Activated gamma-delta T cell (primary cell): ENCODE measurements around the gene BMP7.
"Not testable (repeated sequence)": the region's sequence is repeated elsewhere in the genome, so short reads cannot be mapped to it uniquely, and the experiment has no call there.

Source experiments
- DNase-seq: peaks from one replicate; lab custom pipeline; 2025; lab: John Stamatoyannopoulos, UW

BMP7 gene

DNA sequence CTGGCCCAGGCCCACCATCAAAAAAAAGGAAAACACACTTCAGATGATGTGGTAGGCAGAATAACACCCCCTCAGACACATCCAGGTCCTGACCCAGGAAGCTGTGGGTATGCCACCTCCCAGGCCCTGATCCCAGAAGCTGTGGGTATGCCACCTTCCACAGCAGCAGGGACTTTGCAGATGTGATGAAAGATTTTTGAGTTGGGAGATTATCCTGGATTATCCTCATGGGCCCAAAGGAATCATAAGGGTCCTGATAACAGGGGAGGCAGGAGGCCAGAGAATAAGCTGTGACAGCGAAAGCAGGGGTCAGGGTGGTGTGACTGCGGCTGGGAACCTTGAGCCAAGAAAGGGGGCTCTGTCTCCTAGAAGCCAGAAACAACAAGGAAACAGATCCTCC, 55.0 kb downstream of the BMP7 start:
- no peak for DNase-seq

DNA sequence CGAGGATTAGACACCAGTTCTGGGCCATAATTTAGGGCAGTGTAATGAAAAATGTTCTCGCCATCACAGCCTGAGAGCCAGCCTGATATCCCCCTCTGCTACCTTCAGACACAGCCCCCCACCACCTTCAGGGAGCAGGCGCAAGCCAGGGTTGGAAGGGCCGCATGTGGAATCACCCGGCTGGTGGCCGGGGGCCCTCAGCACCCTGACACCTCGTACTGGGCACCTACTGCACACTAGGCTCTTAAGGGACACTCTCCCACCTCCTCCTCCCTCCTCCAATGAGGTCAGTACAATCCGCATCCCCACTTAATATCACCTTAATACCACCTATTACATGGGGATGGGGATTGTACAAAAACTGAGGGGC, 55.5 kb downstream of the BMP7 start:
- no peak for DNase-seq

DNA sequence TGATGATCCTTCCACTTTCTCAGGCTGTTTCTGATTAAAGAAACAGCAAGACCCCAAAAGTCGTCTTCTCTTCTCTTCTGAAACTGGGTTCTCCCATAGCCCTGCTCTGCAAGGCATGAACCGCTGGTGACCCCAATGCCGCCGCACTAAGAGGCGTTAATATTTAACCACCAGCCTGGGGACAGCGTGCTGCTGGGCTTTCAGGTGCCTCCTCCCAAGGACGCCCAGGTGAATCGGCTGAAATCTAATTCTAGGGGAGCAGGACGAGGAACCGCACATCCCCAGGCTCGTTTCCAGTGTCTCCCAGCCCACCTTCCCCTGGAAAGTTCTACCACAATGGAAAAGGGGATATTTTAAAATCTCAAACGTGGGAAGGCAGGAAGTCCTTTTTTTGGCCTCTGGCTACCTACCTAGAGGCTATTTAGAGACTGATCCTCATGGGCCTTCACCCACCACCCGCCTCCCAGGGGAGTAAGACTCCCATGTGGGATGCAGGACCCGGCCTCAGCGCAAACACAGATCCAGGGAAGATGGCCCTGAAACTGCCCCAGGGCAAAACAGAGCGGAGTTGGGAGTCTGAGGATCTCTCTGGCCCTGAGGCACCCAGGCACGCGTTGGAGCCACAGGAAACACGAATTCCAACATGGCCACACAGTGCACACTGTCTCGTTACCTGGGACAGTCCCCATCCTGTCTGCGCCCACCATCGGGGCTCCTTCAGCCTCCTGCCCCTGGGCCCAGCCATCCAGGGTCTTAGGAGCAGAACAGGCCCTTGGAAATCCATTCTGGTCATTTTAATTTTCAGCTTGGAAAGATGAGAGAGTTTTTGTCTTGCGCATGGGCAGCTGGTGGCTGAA, 56.2 kb downstream of the BMP7 start:
- no peak for DNase-seq

DNA sequence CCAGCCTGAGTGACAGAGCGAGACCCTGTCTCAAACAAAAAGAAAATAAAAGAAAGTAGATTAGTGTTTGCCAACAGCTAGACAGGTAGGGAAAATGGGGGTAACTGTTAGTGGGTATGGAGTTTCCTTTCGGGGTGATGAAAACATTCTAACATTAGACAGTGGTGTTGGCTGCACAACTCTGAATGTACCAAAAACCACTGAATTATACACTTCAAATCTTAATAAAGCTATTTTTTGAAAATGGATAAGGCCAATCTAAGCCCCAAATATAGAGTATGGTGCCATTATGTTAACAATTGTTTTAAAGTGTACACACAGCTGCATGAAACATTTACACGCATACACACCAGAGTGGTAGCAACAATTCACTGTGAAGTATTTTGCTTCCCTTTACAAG, 57.0 kb downstream of the BMP7 start:
- DNase-seq, result no peak

DNA sequence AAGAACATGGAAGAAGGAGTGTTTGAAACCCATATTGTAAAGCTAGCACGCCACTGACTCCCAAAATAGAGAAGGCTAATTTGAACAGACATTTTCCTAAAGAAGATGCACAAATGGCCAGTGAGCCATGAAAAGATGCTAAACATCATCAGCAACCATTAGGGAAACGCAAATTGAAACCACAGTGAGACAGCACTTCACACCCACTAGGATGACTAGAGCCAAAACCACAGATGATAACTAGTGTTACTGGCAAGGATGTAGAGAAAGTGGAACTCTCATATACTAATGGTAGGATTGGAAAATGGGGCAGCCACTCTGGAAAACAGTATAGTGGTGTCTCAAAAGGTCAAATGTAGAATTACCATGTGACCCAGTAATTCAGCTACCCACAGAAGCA, 58.2 kb downstream of the BMP7 start:
- DNase-seq, result no peak

DNA sequence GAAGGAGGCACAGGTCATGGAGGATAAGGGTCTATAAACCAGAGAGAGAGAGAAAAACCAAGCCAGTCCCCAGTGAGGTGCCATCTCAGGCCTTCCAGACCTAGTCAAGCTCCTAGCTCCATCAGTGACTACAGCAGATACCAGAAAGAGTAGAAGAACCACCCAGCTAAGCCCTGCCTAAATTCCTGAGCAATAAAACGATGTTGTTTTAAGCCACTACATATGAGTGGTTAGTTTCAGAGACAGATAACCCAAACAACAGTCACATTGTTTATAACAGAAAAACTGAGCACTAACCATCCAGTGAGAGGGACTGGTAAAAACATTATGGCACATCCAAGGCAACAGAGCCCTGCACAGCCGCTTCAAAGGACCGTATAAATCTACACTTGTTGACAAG, 59.2 kb downstream of the BMP7 start:
- no peak for DNase-seq

DNA sequence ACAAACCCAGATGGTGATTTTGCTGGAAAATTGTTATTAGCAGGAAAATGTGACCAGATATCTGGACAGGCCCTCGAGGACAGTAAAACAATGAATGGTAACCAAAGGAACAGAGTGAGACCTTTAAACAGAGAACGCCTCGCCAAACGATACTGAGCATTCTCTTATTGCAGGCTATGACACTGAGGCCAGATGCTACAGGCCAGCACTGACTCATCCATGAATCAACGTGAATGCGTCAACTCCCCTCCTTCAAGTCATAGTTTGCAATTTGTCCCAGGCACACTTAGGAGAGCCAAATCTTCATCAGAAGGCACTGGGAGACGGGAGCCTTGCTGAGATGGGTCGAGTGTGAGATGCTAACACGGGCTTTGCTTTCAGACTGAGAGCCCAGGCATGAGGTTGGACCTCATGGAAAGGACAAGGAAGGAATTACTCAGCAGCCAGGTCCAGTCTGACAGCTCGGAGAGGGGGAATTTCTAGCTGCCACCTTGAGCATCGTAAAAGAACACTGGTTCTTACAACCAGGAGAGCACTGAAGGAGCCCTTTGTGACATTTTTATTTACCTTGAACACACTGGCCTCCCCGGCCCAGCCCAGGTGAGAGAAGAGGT, 60.7 kb downstream of the BMP7 start:
- DNase-seq, result no peak

DNA sequence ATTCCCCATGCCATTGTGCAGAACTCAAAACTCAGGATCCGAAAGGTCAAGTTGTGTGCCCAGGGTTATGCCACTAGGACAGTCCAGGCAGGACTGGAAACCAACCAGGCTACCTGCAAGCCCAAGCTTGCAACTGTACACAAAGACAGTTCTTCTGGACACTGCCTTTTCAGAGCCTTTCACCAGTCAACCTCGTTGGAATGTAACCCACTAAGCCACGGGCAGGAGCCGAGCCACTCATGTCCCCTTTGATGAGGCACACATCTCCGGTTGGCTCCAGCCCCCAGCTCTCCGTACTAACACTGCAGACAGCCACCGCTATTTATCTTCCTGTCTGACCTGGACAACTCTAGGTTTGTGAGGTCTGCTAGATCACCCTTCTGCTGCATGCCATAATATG, 62.5 kb downstream of the BMP7 start:
- DNase-seq, result no peak

DNA sequence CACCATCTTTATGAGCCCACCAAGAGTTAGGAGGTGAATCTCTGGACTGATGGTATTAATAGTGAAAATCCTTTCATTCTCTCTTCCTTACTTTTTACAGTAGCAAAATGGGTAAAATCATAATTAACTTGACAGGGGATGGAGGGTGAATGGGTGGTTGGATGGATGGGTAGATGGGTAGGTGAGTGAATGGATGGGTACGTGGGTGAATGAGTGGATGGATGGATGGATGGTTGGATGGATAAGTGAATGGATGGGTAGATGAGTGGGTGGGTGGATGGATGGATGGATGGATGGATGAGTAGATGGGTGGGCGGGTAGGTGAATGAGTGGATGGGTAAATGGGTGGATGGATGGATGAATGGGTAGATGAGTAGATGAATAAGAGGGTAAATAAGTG, 63.2 kb downstream of the BMP7 start:
- no peak for DNase-seq

DNA sequence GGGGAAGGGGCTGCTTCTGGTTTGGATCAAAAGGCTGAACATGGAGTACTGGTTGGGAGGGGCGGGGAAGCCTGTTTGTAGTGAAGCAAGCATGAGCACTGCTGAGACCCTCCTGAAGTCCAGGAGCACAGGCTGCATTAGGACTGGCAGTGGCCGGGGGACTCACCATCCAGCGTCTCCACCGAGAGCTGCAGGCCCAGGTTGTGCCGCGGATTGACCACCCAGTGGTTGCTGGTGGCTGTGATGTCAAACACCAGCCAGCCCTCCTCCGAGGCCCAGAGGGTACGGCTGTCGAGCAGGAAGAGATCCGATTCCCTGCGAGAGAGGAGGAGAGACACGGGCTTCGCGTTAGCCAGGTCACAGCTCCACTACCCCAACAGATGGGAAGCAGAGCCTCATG, 64.1 kb downstream of the BMP7 start:
- no peak for DNase-seq

DNA sequence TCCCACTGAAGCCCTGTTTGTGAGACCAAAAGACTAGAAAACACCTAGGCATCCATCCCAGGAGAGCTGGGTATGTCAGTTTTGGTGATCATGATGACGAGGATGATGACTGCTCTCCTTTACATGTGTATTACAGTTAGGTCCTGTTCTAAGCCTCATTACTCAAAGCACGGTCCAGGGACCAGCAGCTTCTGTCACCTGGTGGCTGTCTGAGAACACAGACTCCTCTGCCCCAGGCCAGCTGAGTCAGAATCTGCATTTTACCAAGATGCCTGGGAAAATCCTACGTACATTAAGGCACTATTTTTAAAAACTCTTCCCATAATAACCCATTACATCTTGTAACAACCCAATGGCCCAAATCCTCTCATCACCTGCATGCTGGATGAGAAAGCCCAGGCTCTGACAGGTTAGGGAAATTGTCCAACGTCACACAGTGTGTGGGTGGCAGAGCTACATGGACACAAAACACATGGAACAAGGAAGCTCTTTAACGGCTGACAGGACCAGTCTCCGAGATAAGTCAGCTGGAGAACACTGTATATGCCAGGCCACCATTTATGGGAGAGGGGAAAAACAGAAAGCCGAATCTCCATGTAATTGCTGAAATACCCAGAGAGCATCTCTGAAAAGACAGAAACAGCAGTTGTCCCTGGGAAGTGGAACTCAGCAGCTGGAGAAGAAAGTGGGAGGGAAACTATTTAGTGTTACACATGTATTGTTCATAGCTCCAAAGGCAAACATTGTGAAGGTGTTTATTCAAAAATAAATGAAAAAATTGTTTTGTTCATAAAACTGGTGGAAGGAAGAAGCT, 65.4 kb downstream of the BMP7 start:
- no peak for DNase-seq

DNA sequence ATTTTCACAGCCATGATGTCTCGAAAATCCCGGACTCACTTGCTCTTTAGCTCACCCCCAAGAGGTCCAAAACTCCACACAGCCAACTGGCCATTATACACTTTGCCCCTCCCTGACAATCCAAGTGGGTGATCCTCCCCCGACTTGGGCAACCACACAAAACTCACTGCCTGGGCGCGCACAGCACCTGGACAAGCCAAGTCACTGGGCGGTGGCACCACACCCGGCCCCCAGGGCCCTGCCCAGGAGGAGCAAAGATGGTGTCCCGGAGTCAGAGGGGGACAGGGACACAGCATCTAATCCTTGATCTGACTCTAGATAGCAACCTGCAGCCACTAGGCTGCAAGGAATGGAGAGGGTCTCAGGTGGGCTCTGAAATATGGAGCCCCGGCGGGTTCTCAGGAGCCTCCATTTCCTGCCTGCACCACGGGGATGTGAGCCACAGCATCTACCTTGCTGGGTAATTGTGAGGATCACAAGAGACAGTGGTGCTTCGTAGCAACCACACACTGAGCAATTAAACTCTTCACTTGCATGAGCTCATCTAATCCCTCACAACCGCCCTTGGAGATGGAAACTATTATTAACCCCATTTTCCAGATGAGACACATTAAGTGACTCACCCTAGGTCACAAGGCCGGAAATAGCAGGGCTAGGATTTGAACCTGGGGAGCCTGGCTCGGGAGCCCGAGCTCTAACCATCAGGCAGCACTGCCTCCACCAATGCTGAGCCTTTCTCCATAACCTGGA, 66.6 kb downstream of the BMP7 start:
- no peak for DNase-seq

DNA sequence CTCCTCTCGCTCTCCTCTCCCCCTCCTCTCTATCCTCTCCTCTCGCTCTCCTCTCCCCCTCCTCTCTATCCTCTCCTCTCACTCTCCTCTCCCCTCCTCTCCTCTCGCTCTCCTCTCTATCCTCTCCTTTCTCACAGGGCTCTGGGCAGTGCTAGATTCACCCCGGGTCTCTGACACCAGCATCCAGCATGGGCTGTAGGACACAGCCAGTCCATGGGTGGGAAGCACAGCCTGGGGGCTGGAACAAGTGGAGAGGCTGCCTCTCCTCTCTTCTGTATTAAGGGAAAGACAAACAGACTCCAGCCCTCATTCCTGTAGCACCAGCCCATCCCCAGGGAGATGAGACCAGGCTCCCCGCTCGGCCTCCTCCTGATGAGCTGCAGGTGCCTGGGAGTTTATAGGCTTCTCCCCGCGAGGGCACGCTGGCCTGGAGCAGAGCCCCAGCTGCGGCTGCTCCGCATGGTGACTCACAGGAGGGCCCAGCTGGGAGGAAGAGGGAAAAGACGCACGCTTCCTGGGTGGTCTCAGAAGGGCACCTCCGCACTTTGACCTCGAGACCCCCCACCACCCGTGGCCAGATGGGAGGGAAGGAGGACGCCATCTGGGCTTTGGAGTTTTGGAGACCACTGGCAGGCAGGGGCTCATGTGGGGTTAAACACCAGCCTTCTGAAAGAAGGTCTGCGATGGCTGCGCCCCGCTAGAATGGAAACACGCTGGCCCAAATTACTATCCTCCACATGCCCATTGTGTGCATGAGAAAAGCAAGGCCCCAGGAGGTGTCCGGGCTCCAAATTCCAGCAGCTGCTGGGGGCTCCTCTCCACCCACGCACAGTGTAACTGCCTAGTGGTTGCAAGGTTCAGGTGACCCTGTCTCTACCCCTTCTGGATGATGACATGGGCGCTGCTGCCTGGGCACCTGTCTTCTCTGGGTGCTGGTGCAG, 68.0 kb downstream of the BMP7 start:
- no peak for DNase-seq

DNA sequence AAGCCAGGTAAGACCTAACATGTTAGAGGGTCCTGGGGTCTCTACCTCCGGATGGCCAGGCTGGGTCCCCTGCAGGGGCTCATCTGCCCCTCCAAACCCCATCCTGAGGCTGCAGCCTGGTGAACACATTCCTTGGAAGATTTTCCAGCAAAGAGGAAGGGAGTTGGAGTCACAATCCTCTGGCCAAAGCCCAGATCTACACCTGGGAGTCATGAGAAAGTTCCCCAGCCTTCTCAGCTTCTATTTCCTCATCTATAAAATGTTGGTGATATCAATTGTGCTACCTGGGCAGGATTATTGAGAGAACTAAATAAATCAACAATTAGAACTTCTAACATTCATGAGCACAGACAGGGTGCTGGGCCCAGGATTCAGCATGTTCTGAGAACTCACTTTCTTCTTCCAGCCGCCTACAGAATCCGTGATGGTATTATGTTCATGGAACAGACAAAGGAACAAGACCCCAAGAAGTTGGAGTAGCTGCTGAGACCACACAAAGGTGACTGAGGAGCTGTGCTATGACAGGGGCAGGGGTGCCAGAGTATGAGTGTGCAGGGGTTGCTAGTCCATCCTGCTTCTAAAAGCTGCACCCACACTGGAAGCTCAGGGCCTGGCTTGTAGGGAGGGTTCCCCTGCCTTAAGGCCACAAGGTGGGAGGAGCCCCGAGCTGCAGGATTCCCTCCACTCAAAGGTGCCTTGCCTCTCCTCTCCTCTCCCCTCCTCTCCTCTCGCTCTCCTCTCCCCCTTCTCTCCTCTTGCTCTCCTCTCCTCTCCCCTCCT, 68.9 kb downstream of the BMP7 start:
- no peak for DNase-seq

DNA sequence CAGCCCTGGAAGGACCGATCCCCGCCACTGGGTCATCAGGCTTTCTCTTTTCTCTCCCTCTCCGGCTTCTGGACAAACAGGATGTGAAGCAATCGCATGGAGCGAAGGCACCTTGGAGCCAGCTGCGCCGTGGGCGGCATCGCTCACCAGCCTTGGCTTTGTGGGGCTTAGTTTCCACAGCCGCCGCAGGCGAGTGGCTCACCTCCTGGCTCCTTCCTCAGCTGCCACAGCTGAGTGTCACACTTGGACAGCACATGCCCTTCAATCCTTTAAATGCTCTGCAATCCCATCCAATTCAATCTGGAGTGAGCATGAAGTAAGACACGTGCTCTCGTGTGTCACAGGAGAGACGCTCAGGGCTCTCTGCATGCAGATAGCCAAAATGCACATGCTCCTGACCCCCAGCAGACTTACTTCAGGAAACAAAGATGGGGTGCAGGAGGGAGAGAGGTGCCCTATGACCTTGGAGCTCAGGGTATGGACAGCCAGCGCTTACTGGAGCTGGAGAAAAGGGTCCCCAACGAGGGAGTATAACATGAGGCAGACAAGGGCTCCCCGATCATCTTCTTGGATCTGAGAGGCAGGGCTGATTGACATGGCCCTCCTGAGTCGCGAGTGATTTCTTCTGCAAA, 70.9 kb downstream of the BMP7 start:
- DNase-seq, result no peak

DNA sequence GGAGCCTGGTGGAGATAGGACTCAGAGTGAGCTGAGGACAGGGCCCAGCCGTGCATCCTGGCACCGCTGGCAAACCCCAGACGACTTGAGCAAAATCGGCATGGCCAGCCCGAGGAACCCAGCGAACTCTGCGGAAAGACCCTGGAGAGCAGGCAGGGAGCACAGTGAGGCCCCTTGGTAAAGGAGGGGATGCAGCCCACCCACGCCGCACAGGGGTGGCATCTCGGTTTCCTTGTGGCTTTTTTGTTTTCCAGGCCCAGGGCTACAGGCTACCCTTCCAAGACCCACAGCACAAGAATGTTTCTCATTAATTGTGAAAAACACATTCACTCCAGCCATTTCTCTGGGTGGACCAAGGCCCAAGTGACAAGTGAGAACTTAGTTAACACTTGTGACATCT, 71.4 kb downstream of the BMP7 start:
- DNase-seq, result no peak

DNA sequence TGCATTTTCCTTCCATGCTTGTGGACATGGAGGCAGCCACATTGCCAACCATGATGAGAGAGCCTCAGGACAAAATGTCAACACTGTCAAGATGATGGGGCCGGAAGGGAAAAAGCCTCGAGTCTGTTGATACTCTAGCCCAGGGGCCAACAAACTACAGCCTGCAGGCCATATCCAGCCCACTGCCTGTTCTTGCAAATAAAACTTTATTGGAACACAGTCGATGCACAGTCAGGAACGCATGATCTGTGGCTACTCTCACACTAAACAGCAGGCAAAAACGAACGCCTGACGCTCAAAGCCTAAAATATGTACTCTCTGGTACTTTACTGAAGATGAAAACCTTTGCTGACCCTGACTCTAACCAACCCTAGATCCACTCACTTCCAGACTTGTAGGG, 72.3 kb downstream of the BMP7 start:
- DNase-seq, result no peak

DNA sequence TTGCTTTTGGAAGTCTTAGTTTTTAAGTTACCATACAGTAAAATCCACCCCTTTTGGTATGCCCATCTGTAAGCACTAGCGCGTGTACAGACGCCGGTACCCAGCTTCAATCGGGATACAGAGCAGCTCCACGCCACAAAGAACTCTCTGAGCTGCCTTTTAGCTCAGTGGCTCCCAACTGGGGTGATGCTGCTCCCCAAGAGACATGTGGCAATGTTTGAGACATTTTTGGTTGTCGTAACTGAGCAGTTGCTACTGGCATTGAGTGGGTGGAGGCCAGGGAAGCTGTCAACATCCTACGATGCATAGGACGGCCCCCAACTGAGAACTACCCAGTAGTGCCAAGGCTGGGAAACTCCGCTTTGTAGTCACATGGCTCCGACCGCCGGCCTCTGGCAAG, 73.3 kb downstream of the BMP7 start:
- no peak for DNase-seq

DNA sequence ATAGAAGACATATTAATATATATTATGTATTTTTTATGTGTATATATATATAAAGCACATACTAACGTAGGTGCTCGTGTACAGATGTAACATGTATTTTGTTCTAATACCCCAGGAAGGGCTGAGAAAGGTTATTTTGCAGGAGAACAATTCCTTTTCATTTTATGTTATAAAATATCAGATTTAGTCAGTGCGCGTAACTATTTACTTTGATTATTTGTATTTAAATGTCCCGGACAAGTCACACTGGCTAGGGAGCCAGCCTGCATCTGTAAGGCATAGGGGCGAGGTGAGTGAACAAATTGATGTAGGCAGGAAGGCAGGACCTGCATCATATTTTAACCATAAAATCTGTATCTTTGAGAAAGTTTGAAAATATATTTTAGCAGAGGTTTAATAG, 74.1 kb downstream of the BMP7 start:
- no peak for DNase-seq

DNA sequence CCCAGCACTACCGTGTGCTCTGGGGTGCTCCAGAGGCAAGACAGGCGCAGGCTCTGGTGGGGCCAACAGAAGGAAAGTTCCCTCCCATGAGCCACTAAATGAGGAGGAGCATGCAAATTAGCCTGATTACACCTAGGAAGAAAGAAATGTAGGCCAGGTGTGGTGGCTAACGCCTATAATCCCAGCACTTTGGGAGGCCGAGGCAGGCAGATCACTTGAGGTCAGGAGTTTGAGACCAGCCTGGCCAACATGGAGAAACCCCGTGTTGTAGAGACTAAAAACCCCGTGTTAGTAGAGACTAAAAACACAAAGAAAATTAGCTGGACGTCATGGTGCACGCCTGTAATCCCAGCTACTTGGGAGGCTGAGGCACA, 75.2 kb downstream of the BMP7 start:
- DNase-seq, result not testable (repeated sequence)
